Endometrial microvascular endothelial cells (primary cell): Measurements from ENCODE around the gene POU2F1. TPM values are rescaled to one million over a fixed set of nuclear protein-coding genes. Genes with fewer than 3 reads are reported as not detected.

Experiments used
- in situ Hi-C: cut with HindIII; loops from 2 replicates; pipeline ENCODE4 v1.10.0; 2017; ENCODE audit warnings: low sequenced_read_pairs, low pct_unique_long_range_greater_than_20kb; ENCODE audit errors: inconsistent ontology term
- total RNA-seq: library from RNA; depleted of rRNA; stranded (reverse); fragments of >200 nt; gene quantifications from one replicate; pipeline ENCODE4 v1.2.3, GENCODE V29; 2015; ENCODE audit errors: inconsistent ontology term

Gene POU2F1
- total RNA-seq, 1 donor from 2014 or later, result 1.9 TPM

DNA sequence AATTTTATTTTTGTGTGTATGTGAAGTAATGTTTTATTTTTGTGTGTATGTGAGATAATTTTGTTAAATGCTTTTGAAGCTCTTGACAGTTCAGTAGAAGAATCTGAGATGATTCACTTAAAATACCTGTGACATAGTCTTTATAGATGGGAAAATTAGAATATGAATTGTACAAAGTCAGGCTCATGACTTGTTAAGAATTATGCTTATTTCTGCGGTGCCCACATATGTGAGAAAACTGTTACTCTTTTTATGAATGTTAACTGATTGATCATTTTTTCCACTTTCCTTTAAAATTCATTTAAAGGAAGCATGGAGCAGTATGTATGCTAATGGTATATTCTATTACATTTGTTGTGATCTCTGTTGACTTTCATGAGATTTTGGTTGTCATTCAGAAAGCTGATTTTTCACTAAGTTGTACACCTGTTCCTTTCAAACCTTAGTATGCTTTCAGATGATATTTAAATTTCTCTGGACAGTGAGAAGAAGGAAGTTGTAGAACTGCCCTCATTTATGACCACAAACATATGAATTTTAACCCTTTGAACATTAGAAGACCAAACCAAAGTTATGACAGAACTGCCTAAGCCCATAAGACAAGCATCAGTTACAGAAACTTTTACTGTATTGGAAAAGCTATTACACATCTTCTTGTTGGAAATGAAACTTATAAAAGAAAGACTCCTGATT, 110.1 kb downstream of the POU2F1 start:
- in situ Hi-C loops, result no loop called here

- in situ Hi-C loops, result no loop called here
These were observed 111.0 kb downstream of the POU2F1 start for GRCh38 chr1:167331650-167332049.

- in situ Hi-C loops, result no loop called here
These were observed 111.8 kb downstream of the POU2F1 start for GRCh38 chr1:167332503-167332902.

DNA sequence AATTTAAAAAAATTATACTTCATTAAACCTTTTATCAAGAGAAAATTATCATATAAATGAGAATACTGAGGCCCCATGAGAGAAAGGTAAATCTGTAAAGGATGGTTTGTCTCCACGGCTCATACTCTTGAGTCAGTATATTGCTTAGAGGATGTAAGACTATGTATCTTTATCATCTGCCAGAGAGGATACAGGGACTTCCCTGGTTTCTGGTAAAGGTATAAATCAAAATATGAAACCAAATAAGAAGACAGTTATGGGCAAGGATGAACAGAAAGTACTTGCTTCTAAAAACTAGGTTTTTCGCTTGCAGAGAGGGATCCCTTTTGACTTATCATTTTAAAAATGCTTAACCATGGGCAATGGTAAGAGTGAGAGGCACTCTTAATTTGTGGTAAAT, 112.4 kb downstream of the POU2F1 start:
- in situ Hi-C loops, result no loop called here

DNA sequence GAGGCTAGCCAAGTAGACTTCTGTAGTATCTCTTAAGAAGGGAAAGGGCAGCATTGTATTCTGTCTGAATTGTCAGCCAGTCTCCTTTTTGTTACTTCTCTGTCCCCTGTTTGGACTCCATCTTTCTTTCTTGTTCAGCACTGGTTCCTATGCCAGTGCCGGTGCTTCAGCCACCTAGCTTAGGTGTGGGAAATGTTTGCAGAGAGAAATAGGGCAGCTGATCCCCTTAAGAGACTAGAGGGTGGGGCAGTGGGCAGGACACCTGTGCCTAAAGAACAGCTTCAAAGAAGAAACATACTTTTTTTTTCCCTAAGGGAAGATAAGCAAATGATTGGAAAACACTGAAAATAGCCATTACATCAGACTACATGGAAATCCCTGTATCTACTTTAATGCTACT, 113.0 kb downstream of the POU2F1 start:
- in situ Hi-C loops, result no loop called here

GRCh38 chr1:167339405-167339804, 118.7 kb downstream of the POU2F1 start:
- in situ Hi-C loops, result no loop called here

- in situ Hi-C loops, result no loop called here
These were observed 122.2 kb downstream of the POU2F1 start for GRCh38 chr1:167342846-167343245.

DNA sequence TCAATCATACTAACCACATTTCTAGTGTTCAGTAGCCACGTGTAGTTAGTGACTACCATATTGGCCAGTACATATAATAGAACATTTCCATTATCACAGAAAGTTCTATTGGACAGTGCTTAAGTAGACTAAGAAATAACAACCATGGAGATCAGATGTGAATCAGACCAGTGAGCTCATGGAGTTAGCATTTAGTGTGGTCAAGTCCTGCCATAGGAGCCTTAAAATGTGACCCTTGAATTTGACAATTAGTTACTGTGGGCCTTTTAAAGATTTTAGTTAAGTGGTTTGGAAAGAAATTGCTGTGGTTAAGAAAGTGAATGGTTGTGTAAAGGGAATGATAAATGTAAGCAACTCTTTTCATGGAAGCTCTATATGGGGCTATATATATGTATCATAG, 123.4 kb downstream of the POU2F1 start:
- in situ Hi-C loops, result no loop called here

GRCh38 chr1:167344615-167345385, 124.1 kb downstream of the POU2F1 start:
- in situ Hi-C loops, result no loop called here

DNA sequence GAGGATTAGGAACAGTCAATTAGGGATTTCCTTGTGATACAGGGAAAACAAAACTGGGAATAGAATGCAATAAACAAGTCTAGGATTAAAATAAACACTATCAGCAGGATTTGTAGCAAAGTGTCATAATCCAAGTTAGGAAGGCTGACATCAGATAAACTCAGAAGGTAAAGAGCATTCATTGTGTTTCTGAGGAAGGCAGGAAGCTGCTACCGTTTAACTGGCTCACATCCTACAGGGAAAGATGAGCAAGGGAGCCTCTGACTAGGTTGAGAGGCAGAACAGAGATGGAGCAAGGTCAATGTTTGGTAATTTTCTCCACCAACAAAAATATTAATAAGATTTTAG, 124.7 kb downstream of the POU2F1 start:
- in situ Hi-C loops, result no loop called here

GRCh38 chr1:167357305-167357704, 136.6 kb downstream of the POU2F1 start:
- in situ Hi-C loops, result no loop called here

GRCh38 chr1:167359295-167359694, 138.6 kb downstream of the POU2F1 start:
- in situ Hi-C loops, result no loop called here

- in situ Hi-C loops, result no loop called here
These were observed 139.4 kb downstream of the POU2F1 start for GRCh38 chr1:167360120-167360519.

- in situ Hi-C loops, result no loop called here
These were observed 142.0 kb downstream of the POU2F1 start for GRCh38 chr1:167362638-167363037.

DNA sequence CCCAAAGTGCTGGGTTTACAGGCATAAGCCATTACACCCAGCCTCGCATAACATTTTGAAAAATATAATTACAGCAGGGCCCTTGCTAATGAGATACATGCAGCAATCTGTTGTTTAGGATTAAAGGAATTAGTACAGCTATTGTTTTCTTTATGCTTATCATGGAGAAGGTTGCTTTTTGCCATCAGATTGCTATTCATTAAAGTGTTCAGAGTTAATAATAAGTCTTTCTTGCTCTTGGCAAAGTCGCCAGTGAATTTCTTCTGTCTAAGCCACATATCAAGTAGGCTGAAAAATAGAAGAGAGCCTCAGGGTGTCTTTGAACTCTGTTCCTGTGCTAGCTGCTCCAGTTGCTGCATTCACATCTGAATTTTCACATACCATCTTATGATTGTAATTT, 144.1 kb downstream of the POU2F1 start:
- in situ Hi-C loops, result no loop called here

DNA sequence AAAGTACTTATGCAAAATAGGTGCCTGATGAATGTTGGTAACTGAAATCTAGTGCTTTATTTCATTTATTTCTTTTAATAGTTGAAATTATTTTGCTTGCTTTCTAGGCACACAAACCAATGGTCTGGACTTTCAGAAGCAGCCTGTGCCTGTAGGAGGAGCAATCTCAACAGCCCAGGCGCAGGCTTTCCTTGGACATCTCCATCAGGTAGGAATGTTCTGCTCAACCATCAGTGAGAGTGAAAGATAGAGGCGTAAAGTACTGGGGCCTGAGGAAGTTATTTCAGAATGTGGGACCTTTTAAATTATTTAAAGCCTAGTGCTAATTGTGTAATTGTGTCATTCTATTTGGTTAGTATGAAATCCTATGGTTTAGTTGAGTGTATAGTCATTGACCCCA, 144.7 kb downstream of the POU2F1 start:
- in situ Hi-C loops, result no loop called here

DNA sequence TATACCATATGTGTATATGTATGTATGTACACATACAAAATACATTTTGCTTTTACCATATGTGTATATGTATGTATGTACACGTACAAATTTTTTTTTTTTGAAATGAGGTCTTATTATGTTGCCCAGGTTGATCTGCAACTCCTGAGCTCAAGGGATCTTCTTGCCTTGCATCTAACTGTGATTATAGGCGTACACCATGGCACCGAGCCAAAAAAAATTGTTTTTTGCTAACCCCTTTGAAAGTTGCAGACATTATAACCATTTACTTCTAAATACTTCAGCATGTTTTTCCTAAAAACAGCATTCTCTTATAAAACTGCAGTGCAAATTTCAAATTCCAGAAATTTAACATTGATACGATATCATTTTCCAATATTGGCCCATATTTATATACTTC, 147.0 kb downstream of the POU2F1 start:
- in situ Hi-C loops, result no loop called here

DNA sequence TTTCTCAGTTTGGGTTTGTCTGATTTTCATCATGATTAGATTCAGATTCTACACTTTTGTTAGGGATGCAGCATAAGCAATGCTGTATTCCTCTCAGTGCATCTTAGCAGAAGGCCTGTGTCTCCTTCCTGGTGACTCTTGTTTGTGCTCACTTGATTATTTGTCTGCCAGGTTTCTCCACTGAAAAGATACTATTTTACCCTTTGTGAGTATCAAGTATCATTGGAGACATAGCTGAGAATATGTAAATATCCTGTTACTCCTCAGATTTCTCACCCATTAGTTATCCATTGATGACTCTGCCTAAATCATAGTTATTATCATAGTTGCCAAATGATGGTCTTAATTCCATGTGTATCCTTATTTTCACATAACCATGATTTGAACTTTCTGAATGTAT, 148.5 kb downstream of the POU2F1 start:
- in situ Hi-C loops, result no loop called here

DNA sequence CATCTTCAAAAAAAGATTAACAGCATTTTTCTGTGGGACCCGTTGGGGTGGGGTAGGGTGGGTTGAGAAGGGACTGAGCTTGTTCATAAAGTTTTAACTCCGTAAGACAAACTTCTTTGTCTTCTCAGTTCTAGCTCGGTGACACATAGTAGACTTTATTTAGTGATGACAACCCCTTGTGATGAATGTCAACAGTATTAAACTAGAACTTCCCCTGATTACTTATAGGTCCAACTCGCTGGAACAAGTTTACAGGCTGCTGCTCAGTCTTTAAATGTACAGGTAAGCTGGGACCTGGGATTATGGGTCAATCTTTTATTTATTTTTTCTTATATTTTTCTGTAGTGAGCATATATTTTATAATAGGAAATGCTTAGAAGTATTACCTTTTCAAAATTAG, 149.2 kb downstream of the POU2F1 start:
- in situ Hi-C loops, result no loop called here

- in situ Hi-C loops, result no loop called here
These were observed 150.3 kb downstream of the POU2F1 start for GRCh38 chr1:167371030-167371429.

DNA sequence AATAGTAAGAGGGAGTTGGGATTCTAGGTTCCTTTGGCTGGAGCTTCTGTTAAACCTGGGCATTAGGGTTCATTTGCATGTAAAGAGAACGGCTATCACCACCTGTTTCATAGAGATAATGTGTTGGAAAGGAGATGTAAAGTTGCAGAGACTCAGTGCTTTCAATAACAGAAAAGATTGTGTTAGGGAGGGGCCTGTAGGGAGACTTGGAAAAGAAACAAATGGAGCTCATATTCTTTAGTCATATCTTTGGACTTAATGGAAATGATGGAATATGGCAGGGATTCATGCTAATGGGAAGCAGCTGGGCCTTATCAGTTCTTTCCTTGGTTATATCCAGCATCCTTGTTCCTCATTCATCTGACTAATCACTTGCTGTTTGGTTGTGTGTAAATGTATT, 152.7 kb downstream of the POU2F1 start:
- in situ Hi-C loops, result no loop called here
